ENCODE data around the gene C1QTNF1.

C1QTNF1 gene, protein sequence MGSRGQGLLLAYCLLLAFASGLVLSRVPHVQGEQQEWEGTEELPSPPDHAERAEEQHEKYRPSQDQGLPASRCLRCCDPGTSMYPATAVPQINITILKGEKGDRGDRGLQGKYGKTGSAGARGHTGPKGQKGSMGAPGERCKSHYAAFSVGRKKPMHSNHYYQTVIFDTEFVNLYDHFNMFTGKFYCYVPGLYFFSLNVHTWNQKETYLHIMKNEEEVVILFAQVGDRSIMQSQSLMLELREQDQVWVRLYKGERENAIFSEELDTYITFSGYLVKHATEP

GRCh38 chr17:79023886-79024771 is at the start of gene C1QTNF1:
Gene C1QTNF1 (plus strand): TSS chr17:79024169. CDS start chr17:79043969, 19,800 bp downstream.
- no peak for DNase-seq (ENCODE audit: low read depth in 2 of 3, low spot score in 2 of 3)

DNA sequence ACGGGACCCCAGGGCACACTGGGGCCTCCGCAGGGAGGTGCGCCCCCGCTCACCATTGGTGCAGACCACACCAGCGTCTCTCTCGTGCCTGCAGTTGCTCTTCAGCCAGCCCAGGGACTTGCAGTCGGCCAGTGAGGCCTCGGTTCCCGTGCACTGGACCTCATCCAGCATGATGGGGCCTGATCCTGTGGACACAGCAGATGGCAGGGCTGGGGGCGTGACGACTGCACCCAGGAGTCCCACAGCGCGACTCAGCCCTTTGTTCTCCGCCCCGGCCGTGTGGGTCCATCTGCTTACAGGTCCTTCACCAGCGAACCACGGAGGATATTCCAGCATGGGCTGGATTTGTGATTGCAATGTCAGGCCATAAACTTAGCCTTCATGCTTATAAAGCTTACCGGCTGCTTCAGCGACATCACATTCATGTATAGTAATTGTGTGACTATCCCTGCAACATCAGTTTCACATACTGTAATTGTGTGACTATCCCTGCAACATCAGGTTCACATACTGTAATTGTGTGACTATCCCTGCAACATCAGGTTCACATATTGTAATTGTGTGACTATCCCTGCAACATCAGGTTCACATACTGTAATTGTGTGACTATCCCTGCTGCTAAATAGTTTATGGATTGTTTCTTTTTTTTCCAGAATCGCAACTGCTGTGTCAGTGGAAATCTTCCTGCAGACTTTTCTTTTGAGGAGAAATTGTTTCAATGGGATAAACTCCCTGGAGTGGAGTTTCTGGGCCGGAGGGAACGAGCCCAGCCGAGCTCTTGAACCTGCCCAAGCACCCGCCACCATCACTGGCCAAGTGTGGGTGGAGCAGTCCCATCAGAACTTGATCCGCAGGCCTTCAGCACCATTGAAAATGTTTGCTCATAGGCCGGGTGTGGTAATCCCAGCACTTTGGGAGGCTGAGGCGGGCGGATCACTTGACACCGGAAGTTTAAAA is 49.1 kb upstream of the C1QTNF1 start:
- DNase-seq (ENCODE audit: low read depth in 2 of 3, low spot score in 2 of 3) = no peak

DNA sequence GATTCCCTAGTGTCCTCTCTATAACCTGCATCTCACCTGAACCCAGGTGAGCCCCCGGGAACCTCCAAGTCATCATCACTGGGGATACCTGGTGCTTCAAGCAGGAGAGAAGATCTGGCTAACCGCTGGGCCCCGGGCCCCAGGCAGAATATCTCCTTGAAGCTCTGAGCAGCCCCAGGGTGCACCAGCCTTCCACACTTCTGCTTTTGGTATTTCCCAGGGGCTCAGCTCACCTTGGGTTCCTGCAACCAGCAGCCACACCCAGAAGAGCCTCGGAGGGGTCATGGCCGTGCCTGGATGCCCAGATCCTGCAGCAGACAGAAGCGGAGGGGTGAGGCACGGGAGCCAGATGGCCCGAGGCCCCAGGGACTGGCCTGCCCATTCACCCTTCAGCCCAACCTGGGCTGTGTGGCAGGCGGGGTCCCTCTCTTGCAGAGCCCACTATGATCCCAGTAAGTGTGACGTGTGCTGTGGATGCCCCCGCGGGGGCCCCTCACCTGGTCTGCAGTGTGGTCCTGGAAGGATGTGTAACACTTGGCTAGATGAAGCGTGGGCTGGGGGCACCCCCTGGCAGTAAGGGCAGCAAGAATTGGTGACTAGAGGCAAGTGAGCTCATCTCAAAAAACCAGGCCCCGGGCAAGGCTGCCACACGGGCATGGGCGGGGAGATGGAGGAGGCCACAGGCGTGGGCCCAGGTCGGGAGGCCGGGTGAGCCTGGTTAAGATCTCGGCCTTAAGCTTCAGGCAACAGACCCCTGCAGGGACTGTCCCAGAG is 46.9 kb upstream of the C1QTNF1 start:
- no peak for DNase-seq (ENCODE audit: low read depth in 2 of 3, low spot score in 2 of 3)

GRCh38 chr17:78977681-78977943 is 46.4 kb upstream of the C1QTNF1 start:
- DNase-seq (ENCODE audit: low read depth in 2 of 3, low spot score in 2 of 3) = no peak

GRCh38 chr17:78977997-78978973 is 45.7 kb upstream of the C1QTNF1 start:
- no peak for DNase-seq (ENCODE audit: low read depth in 2 of 3, low spot score in 2 of 3)

DNA sequence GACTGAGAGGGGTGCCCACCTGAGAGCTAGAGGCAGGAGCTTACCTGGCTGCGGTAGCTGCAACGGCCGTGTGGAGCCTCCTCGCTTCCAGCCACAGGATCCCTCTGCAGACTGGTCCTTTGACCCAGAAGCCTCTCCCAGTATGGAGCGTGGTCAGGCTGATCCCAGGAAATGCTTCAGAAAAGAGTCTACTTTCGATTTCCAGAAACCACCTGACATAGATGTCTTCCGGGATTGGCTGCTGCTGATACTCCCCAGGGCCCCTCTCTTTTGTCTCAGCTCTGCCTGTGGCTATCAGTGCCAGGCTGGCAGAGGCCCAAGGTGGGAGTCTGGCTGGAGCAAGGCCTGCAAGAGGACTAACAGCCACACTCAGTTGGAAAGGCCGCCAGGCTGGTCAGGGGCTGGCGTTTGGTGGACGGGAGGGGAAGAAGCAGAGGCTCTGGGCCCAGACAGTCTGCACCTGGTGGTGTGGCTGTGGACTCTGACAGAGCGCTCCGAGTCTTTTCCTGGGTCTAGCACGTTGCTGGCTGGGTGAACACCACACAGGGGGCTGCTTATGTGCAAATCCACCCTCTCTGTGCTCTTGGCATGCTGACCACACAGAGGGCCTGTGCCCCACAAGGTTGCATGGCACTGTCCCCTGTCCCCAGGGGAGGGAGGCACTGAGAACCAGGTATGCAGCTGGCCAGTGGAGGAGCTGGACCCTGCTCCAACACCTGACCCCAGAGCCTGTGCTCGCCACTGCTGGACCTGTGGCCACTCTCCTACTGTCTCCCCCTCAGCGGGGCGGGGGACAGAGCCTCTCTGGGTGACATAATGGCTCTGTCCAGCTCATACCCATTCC is 44.0 kb upstream of the C1QTNF1 start, which contains the start of gene LGALS3BP:
TSS of gene LGALS3BP (minus strand) at position 144 of the 844 bp plus-strand sequence. CDS start 2,732 bp downstream, outside the sequence.
- DNase-seq (ENCODE audit: low read depth in 2 of 3, low spot score in 2 of 3) = no peak

DNA sequence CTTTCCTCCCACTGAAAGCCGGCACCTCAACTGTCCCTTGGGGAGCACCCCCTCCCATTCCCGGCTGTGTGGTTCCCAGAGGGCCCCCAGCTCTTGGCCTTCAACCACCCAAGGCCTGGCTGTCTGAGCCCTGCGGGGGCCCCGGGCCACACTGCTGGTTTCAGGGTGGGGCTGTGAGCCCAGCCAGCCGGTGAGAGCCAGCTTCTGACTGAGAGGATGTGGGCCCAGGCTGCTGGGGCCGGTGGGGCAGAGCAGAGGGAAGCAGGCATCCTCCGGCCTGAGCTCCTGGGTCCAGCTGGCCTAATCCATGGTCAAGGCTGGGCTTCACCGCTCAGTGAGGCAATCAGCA is 43.4 kb upstream of the C1QTNF1 start:
- no peak for DNase-seq (ENCODE audit: low read depth in 2 of 3, low spot score in 2 of 3)

- DNase-seq (ENCODE audit: low read depth in 2 of 3, low spot score in 2 of 3) = no peak
Observed at GRCh38 chr17:78981010-78981888, 42.7 kb upstream of the C1QTNF1 start.

DNA sequence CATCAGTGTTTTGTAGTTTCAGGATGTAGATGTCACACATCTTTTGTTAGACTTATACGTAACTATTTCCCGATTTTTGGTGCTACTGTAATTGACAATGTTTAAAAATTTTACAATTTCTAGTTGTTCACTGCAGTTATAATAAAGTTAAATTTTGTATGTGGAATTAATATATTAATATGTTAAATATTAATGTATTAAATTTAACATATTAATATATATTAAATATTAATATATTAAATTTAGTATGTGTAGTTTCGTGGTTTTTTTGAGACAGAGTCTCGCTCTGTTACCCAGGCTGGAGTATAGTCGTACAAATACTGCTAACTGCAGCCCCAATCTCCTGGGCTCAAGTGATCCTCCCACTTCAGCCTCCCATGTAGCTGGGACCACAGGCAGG is 38.6 kb upstream of the C1QTNF1 start:
- DNase-seq (ENCODE audit: low read depth in 2 of 3, low spot score in 2 of 3) = no peak

GRCh38 chr17:78986048-78986648 is 37.8 kb upstream of the C1QTNF1 start:
- no peak for DNase-seq (ENCODE audit: low read depth in 2 of 3, low spot score in 2 of 3)

- DNase-seq (ENCODE audit: low read depth in 2 of 3, low spot score in 2 of 3) = no peak
Observed at GRCh38 chr17:78986649-78987328, 37.2 kb upstream of the C1QTNF1 start.

DNA sequence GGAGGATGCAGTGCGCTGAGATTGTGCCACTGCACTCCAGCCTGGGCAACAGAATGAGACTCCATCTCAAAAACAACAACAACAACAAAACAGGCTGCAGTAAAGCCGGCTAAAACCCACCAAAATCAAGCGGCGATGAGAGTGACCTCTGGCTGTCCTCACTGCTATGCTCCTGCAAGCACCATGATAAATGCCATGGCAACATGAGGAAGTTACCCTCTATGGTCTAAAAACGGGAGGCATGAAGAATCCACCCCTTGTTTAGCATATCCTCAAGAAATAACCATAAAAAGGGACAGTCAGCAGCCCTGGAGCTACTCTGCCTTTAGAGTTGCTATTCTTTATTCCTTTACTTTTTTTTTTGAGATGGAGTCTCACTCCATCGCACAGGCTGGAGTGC is 35.8 kb upstream of the C1QTNF1 start:
- DNase-seq (ENCODE audit: low read depth in 2 of 3, low spot score in 2 of 3) = no peak

DNA sequence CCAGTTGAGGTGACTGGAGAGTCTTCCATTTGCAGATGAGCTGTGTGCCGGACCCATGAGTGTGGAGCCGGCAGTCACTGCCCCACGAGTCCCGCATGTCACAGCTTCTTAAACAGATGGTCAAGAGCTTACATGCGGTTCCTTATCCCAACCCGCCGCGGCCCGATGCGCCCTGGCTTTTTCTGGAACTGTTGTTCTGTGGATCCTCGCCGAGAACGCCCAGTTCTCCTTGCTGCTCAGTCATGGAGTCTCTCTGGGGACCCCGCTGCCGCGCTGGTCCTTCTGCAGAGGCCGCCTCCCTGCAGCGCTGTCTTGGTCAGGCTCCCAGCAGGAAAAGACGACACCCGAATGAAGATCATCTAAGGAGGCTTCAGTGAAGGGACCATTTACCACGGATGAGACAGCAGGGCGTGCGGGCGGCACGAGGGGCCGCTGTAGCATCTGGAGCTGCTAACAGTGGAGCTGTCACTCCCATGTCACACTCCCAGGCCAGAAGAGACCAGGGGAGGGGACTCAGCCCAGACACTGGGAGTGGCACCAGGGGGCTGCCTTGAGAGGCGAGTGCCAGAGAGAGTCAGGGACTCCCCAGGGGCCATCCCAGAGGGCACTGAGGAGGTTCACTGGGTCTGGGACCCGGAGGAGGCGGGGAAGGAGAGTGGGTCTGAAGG is 33.5 kb upstream of the C1QTNF1 start:
- no peak for DNase-seq (ENCODE audit: low read depth in 2 of 3, low spot score in 2 of 3)

DNA sequence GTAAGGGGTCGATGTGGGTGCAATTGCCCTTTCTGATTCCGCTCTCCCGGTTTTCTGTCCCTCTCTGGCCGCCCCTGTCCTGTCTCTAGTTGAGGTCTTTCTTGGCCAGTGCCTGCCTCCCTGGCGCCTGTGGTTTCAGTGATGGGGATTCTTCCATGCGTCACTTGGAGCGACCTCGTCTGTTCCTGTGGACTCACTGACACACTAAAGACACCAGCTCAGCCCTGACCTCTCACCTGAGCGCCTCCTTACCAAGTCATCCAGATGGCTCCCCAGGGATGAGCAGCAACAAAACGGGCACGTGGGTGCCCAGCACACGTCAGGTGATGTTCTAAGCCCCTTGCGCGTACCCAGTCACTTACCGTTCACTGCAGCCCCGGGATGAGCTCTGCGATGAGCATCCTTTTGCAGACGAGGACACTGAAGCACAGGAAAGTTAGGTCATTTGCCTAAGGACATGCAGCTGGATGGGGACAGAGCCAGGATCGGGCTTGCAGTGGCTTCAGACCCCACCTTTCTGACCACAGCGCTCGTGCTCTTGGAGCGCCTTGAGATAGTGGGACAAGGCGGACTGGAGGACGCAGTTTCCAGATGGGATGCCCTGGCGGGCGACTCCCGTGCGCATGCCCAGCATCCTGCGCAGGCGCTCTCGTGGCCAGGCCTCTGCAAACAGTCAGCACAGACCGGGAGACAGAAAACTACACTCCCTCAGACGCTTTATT is 32.8 kb upstream of the C1QTNF1 start:
- no peak for DNase-seq (ENCODE audit: low read depth in 2 of 3, low spot score in 2 of 3)

DNA sequence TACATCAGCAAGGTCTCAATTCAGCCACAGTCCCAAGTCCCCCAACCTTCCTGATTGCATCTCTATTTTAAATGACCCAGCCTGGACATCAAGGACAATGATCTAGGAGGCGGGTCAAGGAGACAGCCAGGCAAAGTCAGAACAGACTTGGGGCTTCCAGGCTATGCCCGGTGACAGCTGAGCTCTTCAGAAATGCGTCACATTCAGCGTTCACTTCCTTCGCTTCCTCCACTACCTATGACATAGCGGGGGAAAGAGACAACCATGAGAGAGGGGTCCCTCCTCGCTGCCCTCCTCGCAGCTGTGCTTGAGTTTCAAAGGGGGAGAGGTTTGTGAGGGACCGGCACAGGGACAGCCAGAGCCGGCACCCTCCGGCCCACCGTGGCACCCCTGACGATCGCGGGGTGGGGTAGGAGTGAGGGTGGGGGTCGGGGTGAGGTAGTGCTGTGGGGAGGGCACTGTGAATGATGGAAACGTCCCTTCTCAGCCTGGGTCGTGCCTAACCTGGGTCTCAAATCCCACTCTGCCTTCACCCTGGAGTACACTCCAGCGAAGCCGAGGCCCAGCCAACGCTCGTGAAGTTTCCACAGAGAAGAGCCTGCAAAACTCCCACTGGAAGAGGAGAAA is 31.9 kb upstream of the C1QTNF1 start:
- DNase-seq (ENCODE audit: low read depth in 2 of 3, low spot score in 2 of 3) = no peak
